DOHH2 (cell line): ENCODE data around the gene UVRAG.

ENCODE experiments used
- H3F3A ChIP-seq: fragments of 200-600 bp; sonication (generic), shearing (Covaris generic); 2 replicates; pipeline ENCODE4 v1.6.0; 2016; ENCODE audit warnings: antibody characterized with exemption, mild to moderate bottlenecking; ENCODE audit not compliant: control insufficient read depth, insufficient read depth
- H3K27ac ChIP-seq: fragments of 200-600 bp; sonication (generic); 2 replicates; pipeline ENCODE4 v1.5.1; 2014; ENCODE audit warnings: low read depth, mild to moderate bottlenecking, low read length, moderate library complexity
- H3K27me3 ChIP-seq: fragments of 200-600 bp; sonication (generic); 2 replicates; pipeline ENCODE4 v1.6.1; 2014; ENCODE audit warnings: mild to moderate bottlenecking, low read length, mixed read lengths; ENCODE audit not compliant: control insufficient read depth
- H3K36me3 ChIP-seq: fragments of 200-600 bp; sonication (generic); 2 replicates; pipeline ENCODE4 v1.6.1; 2014; ENCODE audit warnings: mild to moderate bottlenecking, low read length, moderate library complexity, mixed read lengths; ENCODE audit not compliant: control insufficient read depth
- H3K4me1 ChIP-seq: fragments of 200-600 bp; sonication (generic); 2 replicates; pipeline ENCODE4 v1.6.1; 2014; ENCODE audit warnings: mild to moderate bottlenecking, low read length, mixed read lengths; ENCODE audit not compliant: control insufficient read depth
- H3K4me2 ChIP-seq: fragments of 200-600 bp; sonication (generic); 2 replicates; pipeline ENCODE4 v1.6.0; 2014; ENCODE audit warnings: mild to moderate bottlenecking, low read length, moderate library complexity
- H3K4me3 ChIP-seq: fragments of 200-600 bp; sonication (generic); 2 replicates; pipeline ENCODE4 v1.5.1; 2014; ENCODE audit warnings: mild to moderate bottlenecking, low read length, mixed read lengths
- H3K79me2 ChIP-seq: fragments of 200-600 bp; sonication (generic); 2 replicates; pipeline ENCODE4 v1.6.1; 2014; ENCODE audit warnings: mild to moderate bottlenecking, low read length, mixed read lengths; ENCODE audit not compliant: control insufficient read depth
- H3K9me2 ChIP-seq: fragments of 200-600 bp; sonication (generic); replicated peaks from 2 replicates; pipeline ENCODE4 v1.6.1; 2014; ENCODE audit warnings: mild to moderate bottlenecking, low read length, mixed read lengths; ENCODE audit not compliant: control insufficient read depth
- H3K9me3 ChIP-seq: fragments of 200-600 bp; sonication (generic); 2 replicates; pipeline ENCODE4 v1.6.1; 2014; ENCODE audit warnings: antibody characterized with exemption, low read length, mixed read lengths; ENCODE audit not compliant: control insufficient read depth, insufficient read depth
- H4K20me1 ChIP-seq: fragments of 200-600 bp; sonication (generic); 2 replicates; pipeline ENCODE4 v1.6.0; 2014; ENCODE audit warnings: low read depth, mild to moderate bottlenecking, antibody characterized with exemption, low read length, moderate library complexity; ENCODE audit not compliant: control insufficient read depth, insufficient read depth
- EZH2phosphoT487 ChIP-seq: fragments of 200-600 bp; sonication (generic); IDR thresholded peaks from 2 replicates; pipeline ENCODE4 v1.6.1; 2017; ENCODE audit warnings: borderline replicate concordance, mild to moderate bottlenecking, antibody characterized with exemption, low read length, moderate library complexity, mixed read lengths
- TF ChIP-seq, protein P1 (sequence below): fragments of 200-600 bp; sonication (generic); IDR thresholded peaks from one replicate; pipeline ENCODE4 v1.5.1; 2014; ENCODE audit warnings: antibody characterized with exemption, mild to moderate bottlenecking, low read depth, low read length; ENCODE audit not compliant: poor library complexity, severe bottlenecking

The UVRAG gene

DNA sequence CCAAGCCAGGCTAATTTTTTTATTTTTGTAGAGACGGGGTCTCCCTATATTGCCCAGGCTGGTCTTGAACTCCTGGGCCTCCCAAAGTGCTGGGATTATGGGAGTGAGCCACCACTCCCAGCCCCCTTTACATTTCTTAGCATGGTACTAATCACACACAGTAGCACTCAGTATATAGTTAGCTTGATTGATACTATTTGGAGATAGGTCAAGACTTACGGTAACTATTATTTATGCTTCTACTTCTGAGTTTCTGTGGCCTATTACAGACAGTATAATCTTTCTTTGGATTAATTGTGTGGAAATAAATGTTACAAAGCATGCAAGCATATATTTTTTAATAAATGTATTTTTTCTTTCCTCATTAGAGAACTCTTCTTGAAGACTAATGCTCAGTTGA is 192.2 kb downstream of the UVRAG start:
- H3K4me2 ChIP-seq, result no peak overlapping the region
- H3F3A ChIP-seq, result no peaks in the 10 kb centered on the region; the same call in none of the 2 replicates
- H3K9me3 ChIP-seq, result no peaks in the 10 kb centered on the region
- no peaks in the 10 kb centered on the region for H3K79me2 ChIP-seq
- H3K9me2 ChIP-seq, result no peaks in the 10 kb centered on the region
- TF ChIP-seq EZH2phosphoT487, result no peak
- TF ChIP-seq, protein P1, sequence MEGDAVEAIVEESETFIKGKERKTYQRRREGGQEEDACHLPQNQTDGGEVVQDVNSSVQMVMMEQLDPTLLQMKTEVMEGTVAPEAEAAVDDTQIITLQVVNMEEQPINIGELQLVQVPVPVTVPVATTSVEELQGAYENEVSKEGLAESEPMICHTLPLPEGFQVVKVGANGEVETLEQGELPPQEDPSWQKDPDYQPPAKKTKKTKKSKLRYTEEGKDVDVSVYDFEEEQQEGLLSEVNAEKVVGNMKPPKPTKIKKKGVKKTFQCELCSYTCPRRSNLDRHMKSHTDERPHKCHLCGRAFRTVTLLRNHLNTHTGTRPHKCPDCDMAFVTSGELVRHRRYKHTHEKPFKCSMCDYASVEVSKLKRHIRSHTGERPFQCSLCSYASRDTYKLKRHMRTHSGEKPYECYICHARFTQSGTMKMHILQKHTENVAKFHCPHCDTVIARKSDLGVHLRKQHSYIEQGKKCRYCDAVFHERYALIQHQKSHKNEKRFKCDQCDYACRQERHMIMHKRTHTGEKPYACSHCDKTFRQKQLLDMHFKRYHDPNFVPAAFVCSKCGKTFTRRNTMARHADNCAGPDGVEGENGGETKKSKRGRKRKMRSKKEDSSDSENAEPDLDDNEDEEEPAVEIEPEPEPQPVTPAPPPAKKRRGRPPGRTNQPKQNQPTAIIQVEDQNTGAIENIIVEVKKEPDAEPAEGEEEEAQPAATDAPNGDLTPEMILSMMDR, result no peak
- H3K36me3 ChIP-seq, result peaks cover 92% of the 10 kb centered on the region
- no peaks in the 10 kb centered on the region for H4K20me1 ChIP-seq
- no peak overlapping the region for H3K27ac ChIP-seq
- H3K4me1 ChIP-seq, result no peaks in the 10 kb centered on the region
- H3K27me3 ChIP-seq, result no peaks in the 10 kb centered on the region
- H3K4me3 ChIP-seq, result no peak overlapping the region

DNA sequence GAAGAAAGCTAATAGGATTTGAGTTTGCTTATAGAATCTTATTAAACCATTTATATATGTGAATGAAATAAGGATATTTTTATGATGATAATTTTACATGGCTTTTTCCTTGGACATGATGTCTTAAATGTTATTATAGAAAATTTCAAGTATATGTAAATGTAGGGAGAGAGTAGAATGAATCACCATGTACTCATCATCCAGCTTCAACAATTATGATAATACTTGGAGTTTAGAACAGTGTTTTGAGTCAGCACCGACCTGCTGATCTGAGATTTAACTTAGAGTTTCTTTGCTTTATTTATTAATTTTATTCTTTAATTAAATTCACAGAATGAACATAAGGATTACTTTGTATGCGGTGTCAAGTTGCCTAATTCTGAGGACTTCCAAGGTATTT is 193.5 kb downstream of the UVRAG start:
- H3K27ac ChIP-seq, result no peak overlapping the region
- H3K36me3 ChIP-seq, result peaks cover 95% of the 10 kb centered on the region
- no peak overlapping the region for H3K4me2 ChIP-seq
- no peaks in the 10 kb centered on the region for H4K20me1 ChIP-seq
- no peaks in the 10 kb centered on the region for H3K79me2 ChIP-seq
- no peaks in the 10 kb centered on the region for H3K9me2 ChIP-seq
- H3K4me1 ChIP-seq, result no peaks in the 10 kb centered on the region
- no peak overlapping the region for H3K4me3 ChIP-seq
- H3F3A ChIP-seq, result no peaks in the 10 kb centered on the region; the same call in 1 of the 2 replicates
- no peaks in the 10 kb centered on the region for H3K9me3 ChIP-seq
- TF ChIP-seq, protein P1, result no peak
- TF ChIP-seq EZH2phosphoT487, result no peak
- no peaks in the 10 kb centered on the region for H3K27me3 ChIP-seq

DNA sequence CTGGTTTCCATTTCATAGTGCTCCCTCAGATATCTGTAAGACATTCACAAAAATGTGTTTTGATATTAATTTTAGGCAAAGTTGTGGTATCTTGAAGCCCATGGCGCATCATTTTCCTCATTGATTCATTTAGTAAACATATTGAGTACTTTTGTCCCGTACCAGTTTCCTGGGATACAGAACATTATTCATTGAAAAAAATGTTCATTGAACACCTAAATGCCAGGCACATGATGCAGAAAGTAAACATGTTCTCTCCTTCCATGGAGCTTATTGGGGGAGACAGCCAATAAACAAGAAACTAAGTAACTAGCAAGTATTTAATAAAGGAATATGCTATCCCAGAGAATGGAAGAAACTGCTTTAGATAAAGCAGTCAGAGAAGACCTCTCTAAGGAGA is 195.0 kb downstream of the UVRAG start:
- Histone ChIP-seq H3K4me3 (no peak overlapping the region), H3K27me3 (no peaks in the 10 kb centered on the region), H3K79me2 (no peaks in the 10 kb centered on the region), H4K20me1 (no peaks in the 10 kb centered on the region), H3K4me1 (no peaks in the 10 kb centered on the region), H3K9me2 (no peaks in the 10 kb centered on the region), H3K9me3 (no peaks in the 10 kb centered on the region), H3K4me2 (no peak overlapping the region), H3F3A (no peaks in the 10 kb centered on the region), H3K27ac (no peak overlapping the region), H3K36me3 (peaks cover 95% of the 10 kb centered on the region)
- TF ChIP-seq EZH2phosphoT487, result no peak
- TF ChIP-seq, protein P1, result no peak
